Right lung (tissue), 5 donors: ENCODE results near the gene AZGP1. TPM values are rescaled to one million over a fixed set of nuclear protein-coding genes. Genes with fewer than 3 reads are reported as not detected.
"Not testable (repeated sequence)": the region's sequence is repeated elsewhere in the genome, so short reads cannot be mapped to it uniquely, and the experiment has no call there.

Experiments
- DNase-seq, 2 donors: peaks; one replicate each; pipeline ENCODE4 v3.0.0-alpha.2; 2013
- polyA plus RNA-seq, 5 donors: library from polyadenylated mRNA; unstranded; fragments of 120-200 nt; gene quantifications; one replicate each; pipeline versions ENCODE4 v1.2.1 to v1.2.3, GENCODE V29; 2013; ENCODE audit warnings: inconsistent platforms in 1 of 5, low replicate concordance in 1 of 5; ENCODE audit not compliant: insufficient read length in 5 of 5, insufficient read depth in 1 of 5

Gene AZGP1
- polyA plus RNA-seq, 5 donors: 0.24 to 101 (median 0.51) TPM

GRCh38 chr7:99953649-99954048 lies 22.2 kb downstream of the AZGP1 start:
- DNase-seq: no peak

GRCh38 chr7:99952649-99953048 lies 23.2 kb downstream of the AZGP1 start:
- DNase-seq: not testable (repeated sequence)

GRCh38 chr7:99950819-99951218 lies 25.0 kb downstream of the AZGP1 start:
- DNase-seq: not testable (repeated sequence)

GRCh38 chr7:99949645-99950228 lies 26.1 kb downstream of the AZGP1 start:
- DNase-seq: no peak

GRCh38 chr7:99947608-99948007 lies 28.2 kb downstream of the AZGP1 start:
- no peak for DNase-seq

GRCh38 chr7:99944497-99945070 lies 31.2 kb downstream of the AZGP1 start:
- no peak for DNase-seq

GRCh38 chr7:99943641-99944496 lies 32.0 kb downstream of the AZGP1 start:
- DNase-seq: no peak

- DNase-seq: no peak
Observed at GRCh38 chr7:99938296-99938695, 37.5 kb downstream of the AZGP1 start.

- not testable (repeated sequence) for DNase-seq
Observed at GRCh38 chr7:99935009-99935408, 40.8 kb downstream of the AZGP1 start.

- DNase-seq: no peak
Observed at GRCh38 chr7:99930376-99930775, 45.5 kb downstream of the AZGP1 start.

- DNase-seq: no peak
Observed at GRCh38 chr7:99929730-99930053, 46.1 kb downstream of the AZGP1 start.

- DNase-seq: peak in 1 of 2 donors; percentile 36
Observed at GRCh38 chr7:99928994-99929729, 46.7 kb downstream of the AZGP1 start, which contains the start of gene GJC3. Gene GJC3, minus strand, starts transcription at chr7:99929620. Its CDS starts 0 bp downstream, at chr7:99929620.

- DNase-seq: no peak
Observed at GRCh38 chr7:99928188-99928587, 47.6 kb downstream of the AZGP1 start.

- no peak for DNase-seq
Observed at GRCh38 chr7:99927536-99927935, 48.3 kb downstream of the AZGP1 start.

GRCh38 chr7:99926321-99926720 lies 49.5 kb downstream of the AZGP1 start:
- DNase-seq: no peak

- DNase-seq: no peak
Observed at GRCh38 chr7:99923200-99923599, 52.6 kb downstream of the AZGP1 start.

- no peak for DNase-seq
Observed at GRCh38 chr7:99920149-99920548, 55.7 kb downstream of the AZGP1 start.

GRCh38 chr7:99919814-99920112 lies 56.1 kb downstream of the AZGP1 start:
- DNase-seq: no peak

GRCh38 chr7:99918959-99919813 lies 56.6 kb downstream of the AZGP1 start, which contains the start of gene TRIM4:
Gene TRIM4, minus strand, starts transcription at chr7:99919530. Its CDS starts 129 bp downstream, at chr7:99919401.
- peak; percentile 84 for DNase-seq
